ENCODE data around the gene ABCC3.

Gene ABCC3

GRCh38 chr17:50682441-50682840 is 47.8 kb downstream of the ABCC3 start:
- TF ChIP-seq ZFX (IDR thresholded peaks at IDR 0.05; ENCODE audit: borderline replicate concordance) (no peak), CTCF (IDR thresholded peaks at IDR 0.05) (no peak)

GRCh38 chr17:50682938-50683337 is 48.3 kb downstream of the ABCC3 start:
- no peak for TF ChIP-seq ZFX (IDR thresholded peaks at IDR 0.05; ENCODE audit: borderline replicate concordance)
- no peak for TF ChIP-seq CTCF (IDR thresholded peaks at IDR 0.05)
- H3K27ac ChIP-seq, result 0 out of 2 replicates have a peak overlapping the region, but pooled peaks have one; percentile 70

More at GRCh38 chr17:50682441-50682840, 47.8 kb downstream of the ABCC3 start:
- no peak overlapping the region for H3K27ac ChIP-seq

GRCh38 chr17:50683434-50684287 is 49.0 kb downstream of the ABCC3 start:
- peak overlapping the region; percentile 70 for H3K27ac ChIP-seq
- TF ChIP-seq CTCF (IDR thresholded peaks at IDR 0.05) (no peak), ZFX (IDR thresholded peaks at IDR 0.05; ENCODE audit: borderline replicate concordance) (no peak)

GRCh38 chr17:50684288-50684611 is 49.6 kb downstream of the ABCC3 start:
- H3K27ac ChIP-seq, result peak overlapping the region; percentile 70

GRCh38 chr17:50684612-50685333 is 50.1 kb downstream of the ABCC3 start:
- no peak for TF ChIP-seq ZFX (IDR thresholded peaks at IDR 0.05; ENCODE audit: borderline replicate concordance)
- no peak for TF ChIP-seq CTCF (IDR thresholded peaks at IDR 0.05)
- peak overlapping the region; percentile 70 for H3K27ac ChIP-seq

More at GRCh38 chr17:50684288-50684611, 49.6 kb downstream of the ABCC3 start:
- no peak for TF ChIP-seq CTCF (IDR thresholded peaks at IDR 0.05)
- no peak for TF ChIP-seq ZFX (IDR thresholded peaks at IDR 0.05; ENCODE audit: borderline replicate concordance)

GRCh38 chr17:50685334-50685665 is 50.6 kb downstream of the ABCC3 start:
- H3K27ac ChIP-seq, result peak overlapping the region; percentile 70
- TF ChIP-seq CTCF (IDR thresholded peaks at IDR 0.05) (no peak), ZFX (IDR thresholded peaks at IDR 0.05; ENCODE audit: borderline replicate concordance) (no peak)

All from 22Rv1 (cell line).